DND-41 (cell line): ENCODE measurements around the gene PRKAG2.

Experiments used
- EZH2 ChIP-seq: IDR thresholded peaks from 3 replicates; pipeline ENCODE4 v1.6.1; 2012; ENCODE audit warnings: borderline replicate concordance, low read depth, mild to moderate bottlenecking, moderate library complexity, low read length, inconsistent platforms; ENCODE audit not compliant: severe bottlenecking
- TF ChIP-seq, protein P1 (sequence below): IDR thresholded peaks from 2 replicates; pipeline ENCODE4 v1.5.1; 2012; ENCODE audit warnings: borderline replicate concordance, low read length, moderate library complexity, mild to moderate bottlenecking; ENCODE audit not compliant: poor library complexity, severe bottlenecking; ENCODE audit errors: extremely low read depth

DNA sequence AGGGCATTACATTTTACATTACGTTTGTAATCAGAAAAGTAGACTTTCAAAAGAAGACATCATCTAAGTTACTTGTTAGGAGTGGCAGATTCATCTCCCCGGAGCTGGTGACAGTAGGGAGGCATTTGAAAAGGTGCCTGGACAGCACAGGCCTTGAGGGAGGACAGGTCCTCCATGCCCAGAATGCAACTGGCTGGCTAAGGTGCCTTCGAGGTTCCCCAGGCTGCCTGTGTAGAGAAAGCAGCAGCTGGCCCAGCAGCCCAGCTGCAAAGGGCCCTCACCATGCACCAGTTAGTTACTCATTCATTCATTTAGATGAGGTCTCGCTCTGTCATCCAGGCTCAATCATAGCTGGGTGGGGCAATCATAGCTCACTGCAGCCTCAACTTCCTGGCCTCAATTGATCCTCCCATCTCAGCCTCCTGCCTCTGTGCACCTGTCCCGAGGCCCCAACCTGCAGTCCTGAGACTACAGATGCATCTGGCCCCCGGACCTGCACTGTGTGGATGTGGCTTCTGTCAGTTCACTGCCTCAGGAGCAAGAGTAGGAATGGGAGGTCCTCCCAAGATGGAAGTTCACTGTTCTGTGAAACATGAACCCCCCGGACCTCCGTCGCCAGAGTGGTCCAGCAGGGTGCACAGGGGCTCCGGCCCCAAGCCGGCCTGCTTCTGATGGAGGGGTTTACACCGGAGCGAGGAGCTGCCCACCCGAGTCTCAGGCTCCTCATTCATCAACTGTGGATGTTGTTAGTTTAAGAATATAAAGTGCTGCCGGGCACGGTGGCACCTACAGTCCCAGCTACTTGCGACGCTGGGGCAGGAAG, 36.6 kb downstream of the PRKAG2 start:
- TF ChIP-seq, protein P1, sequence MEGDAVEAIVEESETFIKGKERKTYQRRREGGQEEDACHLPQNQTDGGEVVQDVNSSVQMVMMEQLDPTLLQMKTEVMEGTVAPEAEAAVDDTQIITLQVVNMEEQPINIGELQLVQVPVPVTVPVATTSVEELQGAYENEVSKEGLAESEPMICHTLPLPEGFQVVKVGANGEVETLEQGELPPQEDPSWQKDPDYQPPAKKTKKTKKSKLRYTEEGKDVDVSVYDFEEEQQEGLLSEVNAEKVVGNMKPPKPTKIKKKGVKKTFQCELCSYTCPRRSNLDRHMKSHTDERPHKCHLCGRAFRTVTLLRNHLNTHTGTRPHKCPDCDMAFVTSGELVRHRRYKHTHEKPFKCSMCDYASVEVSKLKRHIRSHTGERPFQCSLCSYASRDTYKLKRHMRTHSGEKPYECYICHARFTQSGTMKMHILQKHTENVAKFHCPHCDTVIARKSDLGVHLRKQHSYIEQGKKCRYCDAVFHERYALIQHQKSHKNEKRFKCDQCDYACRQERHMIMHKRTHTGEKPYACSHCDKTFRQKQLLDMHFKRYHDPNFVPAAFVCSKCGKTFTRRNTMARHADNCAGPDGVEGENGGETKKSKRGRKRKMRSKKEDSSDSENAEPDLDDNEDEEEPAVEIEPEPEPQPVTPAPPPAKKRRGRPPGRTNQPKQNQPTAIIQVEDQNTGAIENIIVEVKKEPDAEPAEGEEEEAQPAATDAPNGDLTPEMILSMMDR = no peak
- TF ChIP-seq EZH2 = no peak
